HK-2 (cell line): ENCODE results near the gene ANKRD10.

Experiments
- DNase-seq: peaks from one replicate; pipeline ENCODE4 v3.0.0-alpha.2; 2018; ENCODE audit not compliant: unreplicated experiment

The ANKRD10 gene

GRCh38 chr13:110944968-110945927 is 30.4 kb upstream of the ANKRD10 start:
- DNase-seq = no peak

GRCh38 chr13:110944121-110944967 is 29.5 kb upstream of the ANKRD10 start:
- no peak for DNase-seq

GRCh38 chr13:110942248-110942981 is 27.5 kb upstream of the ANKRD10 start:
- DNase-seq = peak; percentile 52

GRCh38 chr13:110938662-110939421 is 24.0 kb upstream of the ANKRD10 start:
- DNase-seq = no peak

- no peak for DNase-seq
These were observed 22.8 kb upstream of the ANKRD10 start for GRCh38 chr13:110937511-110938285.

- DNase-seq = no peak
These were observed 21.6 kb upstream of the ANKRD10 start for GRCh38 chr13:110936519-110936918.

- DNase-seq = no peak
These were observed 17.7 kb upstream of the ANKRD10 start for GRCh38 chr13:110932588-110932987.

GRCh38 chr13:110929104-110929777 is 14.4 kb upstream of the ANKRD10 start:
- DNase-seq = no peak

- no peak for DNase-seq
These were observed 10.2 kb upstream of the ANKRD10 start for GRCh38 chr13:110925023-110925612.

GRCh38 chr13:110924639-110924934 is 9.7 kb upstream of the ANKRD10 start:
- DNase-seq = no peak

- DNase-seq = no peak
These were observed 9.1 kb upstream of the ANKRD10 start for GRCh38 chr13:110923777-110924638.

GRCh38 chr13:110923086-110923485 is 8.2 kb upstream of the ANKRD10 start:
- no peak for DNase-seq

GRCh38 chr13:110922506-110922905 is 7.6 kb upstream of the ANKRD10 start:
- no peak for DNase-seq

GRCh38 chr13:110921695-110922094 is 6.8 kb upstream of the ANKRD10 start:
- no peak for DNase-seq

GRCh38 chr13:110921209-110921608 is 6.3 kb upstream of the ANKRD10 start:
- DNase-seq = no peak

- DNase-seq = no peak
These were observed 5.2 kb upstream of the ANKRD10 start for GRCh38 chr13:110920038-110920437.

GRCh38 chr13:110916301-110917142 is 1.7 kb upstream of the ANKRD10 start:
- DNase-seq = no peak

- DNase-seq = no peak
These were observed 971 bp upstream of the ANKRD10 start for GRCh38 chr13:110915874-110916206.
